ENCODE measurements around the gene UFD1.

GRCh38 chr22:19456541-19456940 is 22.5 kb downstream of the UFD1 start:
- TF ChIP-seq CTCF (CRISPR knock-in tag; IDR thresholded peaks at IDR 0.05) (no peak), ZNF780A (CRISPR knock-in tag; IDR thresholded peaks at IDR 0.05) (no peak), SUZ12 (IDR thresholded peaks at IDR 0.05; ENCODE audit: low read depth, low read length) (no peak), ERF (CRISPR knock-in tag; IDR thresholded peaks at IDR 0.05) (no peak), HMGXB4 (CRISPR knock-in tag; IDR thresholded peaks at IDR 0.05; ENCODE audit: borderline replicate concordance in 1 of 2, low read depth in 1 of 2) (no peak), ZKSCAN1 (IDR thresholded peaks at IDR 0.05; ENCODE audit: low read length) (no peak), ZNF232 (CRISPR knock-in tag; IDR thresholded peaks at IDR 0.05; ENCODE audit: borderline replicate concordance) (no peak), ZNF891 (CRISPR knock-in tag; IDR thresholded peaks at IDR 0.05) (no peak), TEAD2 (CRISPR knock-in tag; IDR thresholded peaks at IDR 0.05) (no peak), BCLAF1 (IDR thresholded peaks at IDR 0.05) (no peak)
- TF ChIP-seq, protein P1, sequence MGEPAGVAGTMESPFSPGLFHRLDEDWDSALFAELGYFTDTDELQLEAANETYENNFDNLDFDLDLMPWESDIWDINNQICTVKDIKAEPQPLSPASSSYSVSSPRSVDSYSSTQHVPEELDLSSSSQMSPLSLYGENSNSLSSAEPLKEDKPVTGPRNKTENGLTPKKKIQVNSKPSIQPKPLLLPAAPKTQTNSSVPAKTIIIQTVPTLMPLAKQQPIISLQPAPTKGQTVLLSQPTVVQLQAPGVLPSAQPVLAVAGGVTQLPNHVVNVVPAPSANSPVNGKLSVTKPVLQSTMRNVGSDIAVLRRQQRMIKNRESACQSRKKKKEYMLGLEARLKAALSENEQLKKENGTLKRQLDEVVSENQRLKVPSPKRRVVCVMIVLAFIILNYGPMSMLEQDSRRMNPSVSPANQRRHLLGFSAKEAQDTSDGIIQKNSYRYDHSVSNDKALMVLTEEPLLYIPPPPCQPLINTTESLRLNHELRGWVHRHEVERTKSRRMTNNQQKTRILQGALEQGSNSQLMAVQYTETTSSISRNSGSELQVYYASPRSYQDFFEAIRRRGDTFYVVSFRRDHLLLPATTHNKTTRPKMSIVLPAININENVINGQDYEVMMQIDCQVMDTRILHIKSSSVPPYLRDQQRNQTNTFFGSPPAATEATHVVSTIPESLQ (CRISPR knock-in tag; conservative IDR thresholded peaks at IDR 0.05), result no peak
- TF ChIP-seq, protein P2, sequence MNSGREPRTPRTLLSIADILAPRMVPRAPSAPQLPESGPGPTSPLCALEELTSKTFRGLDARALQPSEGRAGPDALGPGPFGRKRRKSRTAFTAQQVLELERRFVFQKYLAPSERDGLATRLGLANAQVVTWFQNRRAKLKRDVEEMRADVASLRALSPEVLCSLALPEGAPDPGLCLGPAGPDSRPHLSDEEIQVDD (CRISPR knock-in tag; IDR thresholded peaks at IDR 0.05; ENCODE audit: borderline replicate concordance), result no peak

All from HepG2 (cell line).